H1 (cell line): ENCODE measurements around the gene NFASC. TPM values are rescaled to one million over a fixed set of nuclear protein-coding genes. Genes with fewer than 3 reads are reported as not detected.
A peak's percentile ranks its signal among the peaks of the same experiment; 100 is the strongest.

Experiments
- CHD7 ChIP-seq: fragments of 300-600 bp; sonication (generic); IDR thresholded peaks from 2 replicates; pipeline ENCODE4 v1.7.1; 2012; ENCODE audit warnings: low read length, moderate library complexity, mild to moderate bottlenecking, inconsistent platforms; ENCODE audit not compliant: insufficient replicate concordance
- CTCF ChIP-seq, 3 experiments: IDR thresholded peaks; 1 replicate in 2 of 3; 2 replicates in 1 of 3; pipeline versions ENCODE4 v1.5.1 to v1.6.1; 2011; ENCODE audit warnings: low read length in 3 of 3, mild to moderate bottlenecking in 3 of 3, inconsistent platforms in 2 of 3, low read depth in 1 of 3, moderate library complexity in 1 of 3; ENCODE audit not compliant: insufficient read depth in 1 of 3; ENCODE audit errors: control extremely low read depth in 1 of 3
- RAD21 ChIP-seq, 2 experiments: IDR thresholded peaks in 1 of 2; conservative IDR thresholded peaks in 1 of 2; 2 replicates each; pipeline ENCODE4 v1.6.1; 2011; ENCODE audit warnings: low read depth in 2 of 2, low read length in 2 of 2, improper control_type of control experiment in 1 of 2, inconsistent platforms in 1 of 2, mild to moderate bottlenecking in 1 of 2, moderate library complexity in 1 of 2
- SAP30 ChIP-seq: fragments of 300-600 bp; sonication (generic); IDR thresholded peaks from 2 replicates; pipeline ENCODE4 v1.7.1; 2012; ENCODE audit warnings: low read length, moderate library complexity, mild to moderate bottlenecking, inconsistent platforms; ENCODE audit not compliant: insufficient read depth, insufficient replicate concordance
- SRF ChIP-seq: IDR thresholded peaks from 2 replicates; pipeline ENCODE4 v1.6.1; 2011; ENCODE audit warnings: mild to moderate bottlenecking, low read depth, low read length, moderate library complexity
- TCF12 ChIP-seq: IDR thresholded peaks from 2 replicates; pipeline ENCODE4 v1.6.1; 2011; ENCODE audit warnings: low read depth, mild to moderate bottlenecking, low read length
- polyA plus RNA-seq, 7 experiments: library from polyadenylated mRNA; depleted of rRNA in 3 of 7; stranded (reverse) in 5 of 7; unstranded in 2 of 7; fragments of >200 nt in 5 of 7; fragments of 200-250 nt in 2 of 7; gene quantifications; 1 replicate in 5 of 7; 2 replicates in 1 of 7; 4 replicates in 1 of 7; pipeline versions ENCODE4 v1.2.1 to v1.2.3, GENCODE V29; 2011 to 2013; ENCODE audit warnings: missing spikeins in 2 of 7, mixed read lengths in 2 of 7
- total RNA-seq: library from RNA; stranded (reverse); fragmentation: NEBNext Ultra II Directional; extraction: Animal tissue kit (Norgen Biotek cat#: 25700); gene quantifications from 2 replicates; pipeline ENCODE4 v1.2.1, GENCODE V29; 2021

The NFASC gene
- total and polyA plus RNA-seq, 2 of the 8 experiments (the other 6 are each of a cell fraction or from before 2014, with no cell fraction given): 5.0 to 15.2 TPM

GRCh38 chr1:204941421-204942338 is 71.0 kb downstream of the NFASC start (continued):
- peak; percentile 54 for TF ChIP-seq CHD7
- TF ChIP-seq CTCF (IDR thresholded peaks at IDR 0.05; ENCODE audit: control extremely low read depth in 1 of 3, insufficient read depth in 1 of 3, low read depth in 1 of 3, low read length in 3 of 3): peak; percentile 78 to 94 (median 93)
- TF ChIP-seq TCF12: no peak
- peak; percentile 83 to 88 for TF ChIP-seq RAD21 (IDR thresholded peaks at IDR 0.05 in 1 of 2, conservative IDR thresholded peaks at IDR 0.05 in 1 of 2; ENCODE audit: low read depth in 2 of 2, low read length in 2 of 2)
- no peak for TF ChIP-seq SRF
- no peak for TF ChIP-seq SAP30
